Keratinocyte (primary cell): ENCODE results near the gene NOTCH3. TPM values are rescaled to one million over a fixed set of nuclear protein-coding genes. Genes with fewer than 3 reads are reported as not detected.

Experiments used
- DNase-seq: peaks from one replicate; pipeline ENCODE4 v3.0.0-alpha.2; 2011; ENCODE audit warnings: low read depth, missing footprints, low spot score
- FAIRE-seq: peaks from 2 replicates; lab custom pipeline; 2011; peaks lifted over from hg19 to GRCh38; lab: Jason Lieb, UNC
- H2AFZ ChIP-seq: 2 replicates; pipeline ENCODE4 v1.6.0; 2012; ENCODE audit warnings: low read length, control low read depth, inconsistent platforms; ENCODE audit not compliant: control insufficient read depth
- H3K27ac ChIP-seq: 2 replicates; pipeline ENCODE4 v1.5.1; 2011; ENCODE audit warnings: low read length; ENCODE audit not compliant: control insufficient read depth, insufficient read depth
- H3K27me3 ChIP-seq: 3 replicates; pipeline ENCODE4 v1.6.0; 2011; ENCODE audit warnings: low read length; ENCODE audit not compliant: control insufficient read depth, insufficient read depth; ENCODE audit errors: extremely low read depth
- H3K36me3 ChIP-seq, 2 experiments: 2 replicates in 1 of 2; 3 replicates in 1 of 2; pipeline ENCODE4 v1.5.1; 2011; ENCODE audit warnings: low read length in 2 of 2, mild to moderate bottlenecking in 1 of 2; ENCODE audit not compliant: control insufficient read depth in 2 of 2, insufficient read depth in 2 of 2; ENCODE audit errors: extremely low read depth in 1 of 2
- H3K4me1 ChIP-seq: 3 replicates; pipeline ENCODE4 v1.5.1; 2011; ENCODE audit warnings: low read length; ENCODE audit not compliant: control insufficient read depth, insufficient read depth; ENCODE audit errors: extremely low read depth
- H3K4me2 ChIP-seq: 3 replicates; pipeline ENCODE4 v1.6.0; 2011; ENCODE audit warnings: low read depth, low read length; ENCODE audit not compliant: control insufficient read depth, insufficient read depth; ENCODE audit errors: extremely low read depth
- H3K4me3 ChIP-seq, 3 experiments: fragments of 200-600 bp in 1 of 3; sonication (generic) in 1 of 3; 2 replicates in 2 of 3; 3 replicates in 1 of 3; pipeline ENCODE4 v1.5.1; 2011 to 2016; ENCODE audit warnings: low read length in 3 of 3, mild to moderate bottlenecking in 3 of 3, control low read depth in 2 of 3, inconsistent platforms in 1 of 3, low read depth in 1 of 3, mixed read lengths in 1 of 3, mixed run types in 1 of 3, moderate library complexity in 1 of 3; ENCODE audit not compliant: control insufficient read depth in 2 of 3, insufficient read depth in 2 of 3; ENCODE audit errors: extremely low read depth in 1 of 3
- H3K79me2 ChIP-seq: 2 replicates; pipeline ENCODE4 v1.6.0; 2012; ENCODE audit warnings: low read length; ENCODE audit not compliant: control insufficient read depth, insufficient read depth
- H3K9ac ChIP-seq: 3 replicates; pipeline ENCODE4 v1.6.0; 2011; ENCODE audit warnings: low read length; ENCODE audit not compliant: control insufficient read depth, insufficient read depth; ENCODE audit errors: extremely low read depth
- H3K9me1 ChIP-seq: 3 replicates; pipeline ENCODE4 v1.6.0; 2011; ENCODE audit warnings: low read length; ENCODE audit not compliant: control insufficient read depth, insufficient read depth; ENCODE audit errors: extremely low read depth
- H3K9me3 ChIP-seq: 2 replicates; pipeline ENCODE4 v1.5.1; 2012; ENCODE audit warnings: low read depth, low read length; ENCODE audit not compliant: control insufficient read depth
- H4K20me1 ChIP-seq: 3 replicates; pipeline ENCODE4 v1.6.0; 2011; ENCODE audit warnings: low read length; ENCODE audit not compliant: control insufficient read depth, insufficient read depth; ENCODE audit errors: extremely low read depth
- CTCF ChIP-seq, 3 experiments: IDR thresholded peaks in 1 of 3; conservative IDR thresholded peaks in 1 of 3; optimal IDR thresholded peaks in 1 of 3; 2 replicates in 2 of 3; 3 replicates in 1 of 3; pipeline versions ENCODE3 to v1.5.1; 2011; ENCODE audit warnings: low read length in 3 of 3, mild to moderate bottlenecking in 3 of 3, moderate library complexity in 2 of 3, control low read depth in 1 of 3, inconsistent platforms in 1 of 3; ENCODE audit not compliant: insufficient read depth in 2 of 3; ENCODE audit errors: extremely low read depth in 1 of 3
- EZH2 ChIP-seq: IDR thresholded peaks from one replicate; pipeline ENCODE4 v1.6.1; 2012; ENCODE audit warnings: inconsistent platforms, mild to moderate bottlenecking, low read length, moderate library complexity
- dilution Hi-C: fragments of 300-500 bp; cut with MboI; formaldehyde crosslinking; loops from one replicate; pipeline ENCODE4 v1.7.0; 2020; ENCODE audit warnings: low sequenced_read_pairs; ENCODE audit not compliant: extremely low pct_ligation_motif_present
- polyA plus RNA-seq, 5 experiments: library from polyadenylated mRNA; depleted of rRNA in 3 of 5; stranded (reverse) in 3 of 5; stranded (forward) in 1 of 5; unstranded in 1 of 5; fragments of >200 nt; gene quantifications; 1 replicate in 1 of 5; 2 replicates in 3 of 5; 3 replicates in 1 of 5; pipeline versions ENCODE4 v1.2.1 to v1.2.3, GENCODE V29; 2011 to 2012; ENCODE audit warnings: missing spikeins in 2 of 5, low read depth in 1 of 5, low replicate concordance in 1 of 5

The NOTCH3 gene
- polyA plus RNA-seq, 1 donor (not counting 4 experiments of a cell fraction or from before 2014, with no cell fraction given) = 4.1 TPM

- Histone ChIP-seq H3K27ac (no peak overlapping the region), H3K79me2 (no peaks in the 10 kb centered on the region), H3K9me3 (no peaks in the 10 kb centered on the region), H3K4me3 (no peak overlapping the region), H2AFZ (no peak overlapping the region), H3K9ac (no peak overlapping the region), H3K36me3 (peaks cover 0 to 8% of the 10 kb centered on the region in 2 experiments), H3K27me3 (no peaks in the 10 kb centered on the region), H3K9me1 (no peaks in the 10 kb centered on the region), H3K4me2 (no peak overlapping the region), H4K20me1 (no peaks in the 10 kb centered on the region), H3K4me1 (no peaks in the 10 kb centered on the region)
- FAIRE-seq (no peak), DNase-seq (no peak)
- TF ChIP-seq EZH2 (no peak), CTCF (optimal IDR thresholded peaks at IDR 0.05 in 1 of 3, IDR thresholded peaks at IDR 0.05 in 1 of 3, conservative IDR thresholded peaks at IDR 0.05 in 1 of 3; ENCODE audit: extremely low read depth in 1 of 3, insufficient read depth in 2 of 3, low read length in 3 of 3) (no peak)
- dilution Hi-C loops = no loop called here
These were observed 16.0 kb downstream of the NOTCH3 start for GRCh38 chr19:15184776-15185175.

- dilution Hi-C loops = no loop called here
- TF ChIP-seq EZH2 = no peak
- no peak for TF ChIP-seq CTCF (optimal IDR thresholded peaks at IDR 0.05 in 1 of 3, IDR thresholded peaks at IDR 0.05 in 1 of 3, conservative IDR thresholded peaks at IDR 0.05 in 1 of 3; ENCODE audit: extremely low read depth in 1 of 3, insufficient read depth in 2 of 3, low read length in 3 of 3)
- Histone ChIP-seq H4K20me1 (no peaks in the 10 kb centered on the region), H3K4me3 (no peak overlapping the region), H3K36me3 (peaks cover 0 to 6% of the 10 kb centered on the region in 2 experiments), H3K9ac (no peak overlapping the region), H3K9me3 (no peaks in the 10 kb centered on the region), H2AFZ (no peak overlapping the region), H3K9me1 (no peaks in the 10 kb centered on the region), H3K4me1 (no peaks in the 10 kb centered on the region), H3K27ac (no peak overlapping the region), H3K79me2 (no peaks in the 10 kb centered on the region), H3K27me3 (no peaks in the 10 kb centered on the region), H3K4me2 (no peak overlapping the region)
- FAIRE-seq = no peak
- no peak for DNase-seq
These were observed 19.4 kb downstream of the NOTCH3 start for GRCh38 chr19:15181394-15181793.
